NB4 (cell line): ENCODE measurements around the gene CAMK2A.

Experiments used
- DNase-seq: peaks from one replicate; pipeline ENCODE4 v3.0.0; 2010; ENCODE audit warnings: low read depth
- H3K4me3 ChIP-seq: one replicate; pipeline ENCODE4 v1.5.1; 2011; ENCODE audit warnings: mild to moderate bottlenecking, low read depth, low read length, moderate library complexity
- CTCF ChIP-seq: IDR thresholded peaks from one replicate; pipeline ENCODE4 v1.5.1; 2012; ENCODE audit warnings: low read depth, low read length
- MAX ChIP-seq: IDR thresholded peaks from 2 replicates; pipeline ENCODE4 v1.6.1; 2011; ENCODE audit warnings: low read depth, low read length
- MYC ChIP-seq: IDR thresholded peaks from 2 replicates; pipeline ENCODE4 v1.6.1; 2011; ENCODE audit warnings: low read depth, low read length
- POLR2A ChIP-seq: IDR thresholded peaks from 2 replicates; pipeline ENCODE4 v1.6.1; 2011; ENCODE audit warnings: mild to moderate bottlenecking; ENCODE audit not compliant: insufficient read length; ENCODE audit errors: extremely low read depth

The CAMK2A gene

GRCh38 chr5:150323819-150324218 is 34.2 kb upstream of the CAMK2A start:
- TF ChIP-seq POLR2A = no peak
- no peak for TF ChIP-seq CTCF
- TF ChIP-seq MYC = no peak
- no peak overlapping the region for H3K4me3 ChIP-seq
- DNase-seq = no peak

GRCh38 chr5:150323092-150323491 is 33.5 kb upstream of the CAMK2A start:
- no peak for TF ChIP-seq POLR2A
- TF ChIP-seq CTCF = no peak
- TF ChIP-seq MAX = no peak
- TF ChIP-seq MYC = no peak
- H3K4me3 ChIP-seq = no peak overlapping the region
- peak; percentile 55 for DNase-seq

GRCh38 chr5:150322202-150322601 is 32.6 kb upstream of the CAMK2A start:
- TF ChIP-seq MYC (no peak), POLR2A (no peak)
- DNase-seq = no peak
- no peak overlapping the region for H3K4me3 ChIP-seq

- H3K4me3 ChIP-seq = no peak overlapping the region
- no peak for DNase-seq
- TF ChIP-seq CTCF (no peak), POLR2A (no peak), MYC (no peak), MAX (no peak)
Measured at GRCh38 chr5:150321784-150322183, 32.2 kb upstream of the CAMK2A start.

- no peak for DNase-seq
- H3K4me3 ChIP-seq = no peak overlapping the region
- no peak for TF ChIP-seq MYC
- no peak for TF ChIP-seq POLR2A
- no peak for TF ChIP-seq CTCF
- TF ChIP-seq MAX = no peak
Measured at GRCh38 chr5:150321211-150321610, 31.6 kb upstream of the CAMK2A start.

GRCh38 chr5:150320044-150320613 is 30.6 kb upstream of the CAMK2A start:
- H3K4me3 ChIP-seq = no peak overlapping the region
- peak; percentile 28 for DNase-seq
- TF ChIP-seq MAX (no peak), MYC (no peak), POLR2A (no peak), CTCF (no peak)
